H1 (cell line): Measurements from ENCODE around the gene MTFMT. TPM values are rescaled to one million over a fixed set of nuclear protein-coding genes. Genes with fewer than 3 reads are reported as not detected.

Experiments used
- CTCF ChIA-PET: fragments of 300-600 bp; sonication (Branson Sonifier 250); formaldehyde crosslinking; loops from one replicate; lab custom pipeline; 2021; ENCODE audit not compliant: partially characterized antibody; lab: Charles Lee
- POLR2A ChIA-PET: fragments of 300-600 bp; sonication (Branson Sonifier 250); formaldehyde crosslinking; loops from one replicate; lab custom pipeline; 2021; ENCODE audit warnings: inconsistent platforms; ENCODE audit not compliant: partially characterized antibody; lab: Charles Lee
- DNase-seq, 2 experiments: peaks; one replicate each; pipeline versions ENCODE4 v3.0.0 to v3.0.0-alpha.2; 2010 to 2022; ENCODE audit warnings: low spot score in 2 of 2, low read depth in 1 of 2, mixed read lengths in 1 of 2
- FAIRE-seq: peaks from 2 replicates; lab custom pipeline; 2011; peaks lifted over from hg19 to GRCh38; lab: Jason Lieb, UNC
- H2AFZ ChIP-seq: 2 replicates; pipeline ENCODE4 v1.8.1; 2012; ENCODE audit warnings: low read length, inconsistent platforms
- H2AK5ac ChIP-seq: 2 replicates; pipeline ENCODE4 v1.6.1; 2013; ENCODE audit warnings: low read depth, low read length
- H2BK120ac ChIP-seq: replicated peaks from 2 replicates; pipeline ENCODE3; 2013; ENCODE audit warnings: low read depth, low read length, inconsistent platforms
- H2BK12ac ChIP-seq: 2 replicates; pipeline ENCODE4 v1.6.1; 2013; ENCODE audit warnings: low read depth, low read length
- H2BK15ac ChIP-seq: 2 replicates; pipeline ENCODE4 v1.6.1; 2013; ENCODE audit warnings: low read length
- H2BK20ac ChIP-seq: 2 replicates; pipeline ENCODE4 v1.6.1; 2013; ENCODE audit warnings: low read length
- H2BK5ac ChIP-seq: 2 replicates; pipeline ENCODE4 v1.6.1; 2013; ENCODE audit warnings: low read depth, low read length
- H3K14ac ChIP-seq: 2 replicates; pipeline ENCODE4 v1.6.1; 2013; ENCODE audit warnings: inconsistent platforms; ENCODE audit not compliant: insufficient read length
- H3K18ac ChIP-seq: 2 replicates; pipeline ENCODE4 v1.6.1; 2013; ENCODE audit warnings: low read length; ENCODE audit errors: extremely low read depth
- H3K23ac ChIP-seq: 2 replicates; pipeline ENCODE4 v1.6.1; 2013; ENCODE audit warnings: inconsistent platforms; ENCODE audit not compliant: insufficient read length
- H3K23me2 ChIP-seq: 2 replicates; pipeline ENCODE4 v1.6.1; 2013; ENCODE audit warnings: low read depth, low read length
- H3K27ac ChIP-seq: 2 replicates; pipeline ENCODE4 v1.6.1; 2011; ENCODE audit warnings: low read depth, low read length, inconsistent platforms
- H3K27me3 ChIP-seq, 4 experiments: replicated peaks in 1 of 4; 1 replicate in 1 of 4; 2 replicates in 3 of 4; pipeline versions ENCODE4 v1.6.1 to v1.8.1; 2011 to 2013; ENCODE audit warnings: low read length in 3 of 4, mild to moderate bottlenecking in 3 of 4, inconsistent platforms in 2 of 4, mixed read lengths in 2 of 4, moderate library complexity in 1 of 4; ENCODE audit not compliant: control insufficient read depth in 3 of 4, insufficient read depth in 3 of 4; ENCODE audit errors: extremely low read depth in 1 of 4
- H3K36me3 ChIP-seq, 4 experiments: 2 replicates each; pipeline versions ENCODE4 v1.6.1 to v1.8.1; 2011 to 2013; ENCODE audit warnings: mild to moderate bottlenecking in 4 of 4, low read length in 3 of 4, moderate library complexity in 2 of 4, control low read depth in 1 of 4, inconsistent platforms in 1 of 4; ENCODE audit not compliant: insufficient read depth in 4 of 4, control insufficient read depth in 2 of 4
- H3K4ac ChIP-seq: replicated peaks from 2 replicates; pipeline ENCODE3; 2013; ENCODE audit warnings: low read length, low read depth, mixed read lengths, inconsistent platforms; ENCODE audit not compliant: insufficient read length
- H3K4me1 ChIP-seq, 4 experiments: replicated peaks in 1 of 4; 1 replicate in 1 of 4; 2 replicates in 3 of 4; pipeline versions ENCODE4 v1.6.1 to v1.8.1; 2011 to 2013; ENCODE audit warnings: low read length in 3 of 4, inconsistent platforms in 2 of 4, mixed read lengths in 1 of 4; ENCODE audit not compliant: insufficient read depth in 4 of 4, control insufficient read depth in 3 of 4
- H3K4me2 ChIP-seq, 2 experiments: 2 replicates each; pipeline versions ENCODE4 v1.6.1 to v1.8.1; 2011 to 2013; ENCODE audit warnings: low read depth in 2 of 2, low read length in 2 of 2, control low read depth in 1 of 2, inconsistent platforms in 1 of 2, mild to moderate bottlenecking in 1 of 2; ENCODE audit not compliant: insufficient read depth in 1 of 2
- H3K4me3 ChIP-seq, 4 experiments: fragments of 200-600, 300-600 bp in 1 of 4; sonication (generic), shearing (Covaris generic), sonication (Bioruptor Twin) in 1 of 4; 2 replicates each; pipeline versions ENCODE4 v1.5.1 to v1.8.1; 2011 to 2016; ENCODE audit warnings: low read length in 4 of 4, low read depth in 3 of 4, control low read depth in 2 of 4, inconsistent platforms in 2 of 4, mild to moderate bottlenecking in 2 of 4, mixed read lengths in 1 of 4, moderate library complexity in 1 of 4; ENCODE audit not compliant: insufficient read depth in 2 of 4; ENCODE audit errors: extremely low read depth in 1 of 4
- H3K56ac ChIP-seq: replicated peaks from 2 replicates; pipeline ENCODE3; 2013; ENCODE audit warnings: low read depth, mild to moderate bottlenecking, mixed read lengths, low read length, inconsistent platforms; ENCODE audit not compliant: insufficient read length
- H3K79me1 ChIP-seq: 2 replicates; pipeline ENCODE4 v1.6.1; 2013; ENCODE audit warnings: low read depth, low read length, control low read depth
- H3K79me2 ChIP-seq, 2 experiments: 2 replicates each; pipeline versions ENCODE4 v1.6.1 to v1.8.1; 2012 to 2013; ENCODE audit warnings: low read length in 2 of 2, mild to moderate bottlenecking in 2 of 2, inconsistent platforms in 1 of 2; ENCODE audit not compliant: insufficient read depth in 2 of 2, control insufficient read depth in 1 of 2
- H3K9ac ChIP-seq, 4 experiments: replicated peaks in 1 of 4; 1 replicate in 1 of 4; 2 replicates in 3 of 4; pipeline versions ENCODE4 v1.6.1 to v1.8.1; 2011 to 2013; ENCODE audit warnings: low read depth in 3 of 4, low read length in 3 of 4, control low read depth in 2 of 4, mild to moderate bottlenecking in 2 of 4, moderate library complexity in 2 of 4, inconsistent platforms in 1 of 4; ENCODE audit errors: extremely low read depth in 1 of 4
- H3K9me3 ChIP-seq, 2 experiments: 2 replicates each; pipeline versions ENCODE4 v1.6.1 to v1.8.1; 2012 to 2013; ENCODE audit warnings: mild to moderate bottlenecking in 2 of 2, moderate library complexity in 2 of 2, control low read depth in 1 of 2, inconsistent platforms in 1 of 2, low read depth in 1 of 2, low read length in 1 of 2, mixed read lengths in 1 of 2; ENCODE audit not compliant: insufficient read depth in 2 of 2
- H4K20me1 ChIP-seq, 2 experiments: replicated peaks in 1 of 2; 2 replicates each; pipeline versions ENCODE3 to v1.8.1; 2011 to 2013; ENCODE audit warnings: inconsistent platforms in 2 of 2, low read length in 2 of 2, mild to moderate bottlenecking in 1 of 2; ENCODE audit not compliant: insufficient read depth in 2 of 2, control insufficient read depth in 1 of 2
- H4K5ac ChIP-seq: 2 replicates; pipeline ENCODE4 v1.6.1; 2013; ENCODE audit warnings: low read length, low read depth, mixed read lengths, inconsistent platforms; ENCODE audit not compliant: insufficient read length
- H4K8ac ChIP-seq: 2 replicates; pipeline ENCODE4 v1.8.0; 2013; ENCODE audit warnings: mild to moderate bottlenecking, moderate library complexity, low read length, inconsistent platforms; ENCODE audit not compliant: insufficient read depth; ENCODE audit errors: extremely low read depth
- H4K91ac ChIP-seq: replicated peaks from 2 replicates; pipeline ENCODE3; 2013; ENCODE audit warnings: low read length, mixed read lengths, inconsistent platforms; ENCODE audit not compliant: insufficient read length
- CEBPB ChIP-seq: IDR thresholded peaks from 2 replicates; pipeline ENCODE4 v1.6.1; 2012; ENCODE audit warnings: low read depth, low read length
- WGBS, 2 experiments: shearing (Covaris generic) in 1 of 2; methylation state at CpG; one replicate each; pipeline versions ENCODE4 v1.1.6 to v1.1.7; 2013 to 2015; ENCODE audit warnings: low lambda C conversion rate in 2 of 2, mixed read lengths in 2 of 2, inconsistent platforms in 1 of 2, low coverage in 1 of 2, missing lambda C conversion rate in 1 of 2; ENCODE audit not compliant: insufficient replicate concordance in 2 of 2, insufficient coverage in 1 of 2, insufficient read length in 1 of 2; ENCODE audit errors: extremely low coverage in 1 of 2, missing lambda C conversion rate in 1 of 2; 5-methylcytosine and 5-hydroxymethylcytosine counted together
- polyA plus RNA-seq, 7 experiments: library from polyadenylated mRNA; depleted of rRNA in 3 of 7; stranded (reverse) in 5 of 7; unstranded in 2 of 7; fragments of >200 nt in 5 of 7; fragments of 200-250 nt in 2 of 7; gene quantifications; 1 replicate in 5 of 7; 2 replicates in 1 of 7; 4 replicates in 1 of 7; pipeline versions ENCODE4 v1.2.1 to v1.2.3, GENCODE V29; 2011 to 2013; ENCODE audit warnings: missing spikeins in 2 of 7, mixed read lengths in 2 of 7
- total RNA-seq: library from RNA; stranded (reverse); fragmentation: NEBNext Ultra II Directional; extraction: Animal tissue kit (Norgen Biotek cat#: 25700); gene quantifications from 2 replicates; pipeline ENCODE4 v1.2.1, GENCODE V29; 2021

MTFMT gene
- total and polyA plus RNA-seq, 2 of the 8 experiments (the other 6 are each of a cell fraction or from before 2014, with no cell fraction given) = 7.7 to 20.8 TPM

DNA sequence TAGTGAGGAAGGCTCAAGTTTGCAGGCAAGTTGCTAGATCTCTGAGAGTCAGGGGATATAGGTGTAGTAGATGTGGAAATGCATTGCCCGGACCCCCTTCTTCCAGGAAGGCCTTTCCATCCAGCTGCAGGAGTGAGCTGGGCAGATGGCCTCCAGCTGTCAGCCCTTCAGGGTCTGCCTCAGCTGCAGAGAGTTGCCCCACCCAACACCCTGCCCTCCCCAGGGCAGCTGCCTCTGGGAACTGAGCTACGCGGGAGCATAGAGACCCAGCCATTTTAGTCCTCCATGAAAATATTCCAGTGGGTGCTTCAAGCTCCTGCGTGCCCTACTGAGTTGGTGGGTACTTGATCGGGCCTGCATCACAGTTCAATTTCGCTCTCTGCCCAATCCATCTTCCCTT is 69.3 kb downstream of the MTFMT start:
- Histone ChIP-seq H3K9ac (no peak overlapping the region), H2AK5ac (no peak overlapping the region), H3K9me3 (no peaks in the 10 kb centered on the region), H4K8ac (no peak overlapping the region), H2BK20ac (no peak overlapping the region), H3K4ac (no peak overlapping the region), H3K27me3 (no peaks in the 10 kb centered on the region), H3K23me2 (no peaks in the 10 kb centered on the region), H3K23ac (no peak overlapping the region), H4K5ac (no peak overlapping the region), H2BK120ac (no peak overlapping the region), H2BK15ac (no peak overlapping the region), H3K18ac (no peak overlapping the region), H3K14ac (no peak overlapping the region), H4K91ac (no peak overlapping the region), H3K79me2 (no peaks in the 10 kb centered on the region), H3K79me1 (no peaks in the 10 kb centered on the region), H2BK5ac (no peak overlapping the region), H3K36me3 (peaks cover 15 to 61% (median 28%) of the 10 kb centered on the region in 4 experiments; a peak in 7 of 8 replicates), H3K56ac (no peak overlapping the region), H3K4me3 (no peak overlapping the region), H4K20me1 (no peaks in the 10 kb centered on the region), H3K4me1 (no peaks in the 10 kb centered on the region), H2AFZ (no peak overlapping the region), H2BK12ac (no peak overlapping the region), H3K27ac (no peak overlapping the region), H3K4me2 (no peak overlapping the region)
- no peak for TF ChIP-seq CEBPB
- WGBS, 2 experiments = 91% methylated on average over 6 of the region's 6 CpGs; no CpG with 5 or more reads in 1 of the 2 experiments
- POLR2A ChIA-PET = interaction anchor here (1.1 to 1.5 kb wide), 2 partner anchors 11 to 16 kb away, joined by 4 read pairs; no protein-coding TSS in a partner anchor
- FAIRE-seq = no peak
- CTCF ChIA-PET = interaction anchor here (0.6 to 3.6 kb wide), 10 partner anchors 8 to 270 kb away, joined by 3 to 15 read pairs (median 4); no protein-coding TSS in a partner anchor
- DNase-seq = no peak
